SK-N-SH (cell line): Measurements from ENCODE around the gene IL18BP. TPM values are rescaled to one million over a fixed set of nuclear protein-coding genes. Genes with fewer than 3 reads are reported as not detected.

Source experiments
- CTCF ChIA-PET: fragments of 300-600, 350-600 bp; formaldehyde crosslinking; extraction: SDS; loops from one replicate; lab custom pipeline; 2021; lab: Yijun Ruan, JAX
- POLR2A ChIA-PET: fragments of 350-600 bp; sonication (Branson Sonifier 250); formaldehyde crosslinking; extraction: SDS; loops from one replicate; lab custom pipeline; 2020; ENCODE audit warnings: antibody characterized with exemption, inconsistent platforms; lab: Yijun Ruan, JAX
- DNase-seq: peaks from one replicate; pipeline ENCODE4 v3.0.0; 2012
- H2AFZ ChIP-seq: fragments of 200-600 bp; sonication (generic); 2 replicates; pipeline ENCODE4 v1.8.1; 2016; ENCODE audit warnings: antibody characterized with exemption, mild to moderate bottlenecking, low read depth
- H3F3A ChIP-seq: fragments of 200-600 bp; sonication (generic); replicated peaks from 2 replicates; pipeline ENCODE3; 2016; ENCODE audit warnings: antibody characterized with exemption, mild to moderate bottlenecking; ENCODE audit not compliant: insufficient read depth
- H3K27ac ChIP-seq, 2 experiments: fragments of 200-500 bp in 1 of 2; fragments of 200-600 bp in 1 of 2; sonication (Bioruptor generic) in 1 of 2; sonication (generic), shearing (Covaris generic) in 1 of 2; 2 replicates each; pipeline versions ENCODE4 v1.5.1 to v1.6.1; 2014 to 2016; ENCODE audit warnings: low read depth in 2 of 2, inconsistent platforms in 1 of 2, low read length in 1 of 2, mild to moderate bottlenecking in 1 of 2, mixed read lengths in 1 of 2
- H3K27me3 ChIP-seq: fragments of 200-600 bp; sonication (generic), shearing (Covaris generic); 2 replicates; pipeline ENCODE4 v1.6.1; 2016; ENCODE audit warnings: mixed run types; ENCODE audit not compliant: insufficient read depth
- H3K36me3 ChIP-seq, 2 experiments: fragments of 200-500 bp in 1 of 2; fragments of 200-600 bp in 1 of 2; sonication (Bioruptor generic) in 1 of 2; sonication (generic) in 1 of 2; replicated peaks in 1 of 2; 2 replicates each; pipeline versions ENCODE3 to v1.5.1; 2014 to 2016; ENCODE audit warnings: low read length in 1 of 2, mild to moderate bottlenecking in 1 of 2; ENCODE audit not compliant: insufficient read depth in 2 of 2, control insufficient read depth in 1 of 2
- H3K4me1 ChIP-seq, 2 experiments: fragments of 200-500 bp in 1 of 2; fragments of 200-600 bp in 1 of 2; sonication (Bioruptor generic) in 1 of 2; sonication (generic), shearing (Covaris generic) in 1 of 2; 2 replicates each; pipeline versions ENCODE4 v1.5.1 to v1.6.1; 2014 to 2016; ENCODE audit warnings: low read depth in 1 of 2, low read length in 1 of 2, mixed run types in 1 of 2; ENCODE audit not compliant: insufficient read depth in 2 of 2, control insufficient read depth in 1 of 2
- H3K4me2 ChIP-seq: fragments of 200-600 bp; sonication (generic), shearing (Covaris generic); 2 replicates; pipeline ENCODE4 v1.6.1; 2017; ENCODE audit warnings: mixed run types
- H3K4me3 ChIP-seq, 2 experiments: fragments of 200-500 bp in 1 of 2; fragments of 200-600 bp in 1 of 2; sonication (Bioruptor generic) in 1 of 2; sonication (generic), shearing (Covaris generic) in 1 of 2; 2 replicates each; pipeline versions ENCODE4 v1.5.1 to v1.8.1; 2014 to 2016; ENCODE audit warnings: low read depth in 2 of 2, inconsistent platforms in 1 of 2, low read length in 1 of 2, mild to moderate bottlenecking in 1 of 2, mixed read lengths in 1 of 2, moderate library complexity in 1 of 2
- H3K79me2 ChIP-seq: fragments of 200-600 bp; sonication (generic); 2 replicates; pipeline ENCODE4 v1.8.1; 2017; ENCODE audit warnings: mild to moderate bottlenecking; ENCODE audit not compliant: insufficient read depth
- H3K9ac ChIP-seq: fragments of 200-600 bp; sonication (generic); 2 replicates; pipeline ENCODE4 v1.6.1; 2017; ENCODE audit warnings: mixed run types
- H3K9me2 ChIP-seq: fragments of 200-600 bp; sonication (generic); 2 replicates; pipeline ENCODE4 v1.6.1; 2017; ENCODE audit warnings: mixed run types
- H3K9me3 ChIP-seq: fragments of 200-600 bp; sonication (generic); 2 replicates; pipeline ENCODE4 v1.6.1; 2017; ENCODE audit warnings: mixed run types, mild to moderate bottlenecking, moderate library complexity
- H4K20me1 ChIP-seq: fragments of 200-600 bp; sonication (generic); 2 replicates; pipeline ENCODE4 v1.6.1; 2017; ENCODE audit warnings: mild to moderate bottlenecking, mixed run types; ENCODE audit not compliant: insufficient read depth
- ELF1 ChIP-seq: IDR thresholded peaks from 2 replicates; pipeline ENCODE4 v1.4.0; 2012
- NFIC ChIP-seq: IDR thresholded peaks from 2 replicates; pipeline ENCODE4 v1.4.0; 2012; ENCODE audit warnings: borderline replicate concordance
- RCOR1 ChIP-seq: fragments of 150-350 bp; IDR thresholded peaks from 2 replicates; pipeline ENCODE4 v1.6.1; 2017; ENCODE audit warnings: antibody characterized with exemption, low read length
- RFX5 ChIP-seq: IDR thresholded peaks from 2 replicates; pipeline ENCODE4 v1.6.1; 2012; ENCODE audit warnings: mild to moderate bottlenecking, improper control_type of control experiment, low read length
- RXRA ChIP-seq: IDR thresholded peaks from 2 replicates; pipeline ENCODE4 v1.4.0; 2012; ENCODE audit warnings: low read depth, mild to moderate bottlenecking, borderline replicate concordance
- SIN3A ChIP-seq: IDR thresholded peaks from 2 replicates; pipeline ENCODE4 v1.6.1; 2012; ENCODE audit warnings: low read depth, mild to moderate bottlenecking, low read length, moderate library complexity, borderline replicate concordance
- SMC3 ChIP-seq: IDR thresholded peaks from 2 replicates; pipeline ENCODE4 v1.6.1; 2012; ENCODE audit warnings: low read depth, low read length, improper control_type of control experiment
- YY1 ChIP-seq: IDR thresholded peaks from 2 replicates; pipeline ENCODE4 v1.4.0; 2012; ENCODE audit warnings: low read depth, mild to moderate bottlenecking
- WGBS: methylation state at CpG from one replicate; pipeline ENCODE4 v1.1.6; 2017; ENCODE audit warnings: low lambda C conversion rate; 5-methylcytosine and 5-hydroxymethylcytosine counted together
- polyA plus RNA-seq, 3 experiments: library from polyadenylated mRNA; depleted of rRNA; stranded (reverse); fragments of >200 nt; gene quantifications; 2 replicates each; pipeline ENCODE4 v1.2.3, GENCODE V29; 2012
- TF ChIP-seq, protein P1 (sequence below): fragments of 150-350 bp; IDR thresholded peaks from 2 replicates; pipeline ENCODE4 v1.6.1; 2016; ENCODE audit warnings: mild to moderate bottlenecking, low read depth, low read length
- TF ChIP-seq, protein P2 (sequence below): IDR thresholded peaks from 2 replicates; pipeline ENCODE4 v1.6.1; 2012; ENCODE audit warnings: mild to moderate bottlenecking, low read depth, low read length, moderate library complexity
- TF ChIP-seq, protein P3 (sequence below): IDR thresholded peaks from 2 replicates; pipeline ENCODE4 v1.4.0; 2012; ENCODE audit warnings: low read depth, borderline replicate concordance

Gene IL18BP
- polyA plus RNA-seq, 1 of the 3 experiments (the other 2 are of a cell fraction) = 5.0 TPM

DNA sequence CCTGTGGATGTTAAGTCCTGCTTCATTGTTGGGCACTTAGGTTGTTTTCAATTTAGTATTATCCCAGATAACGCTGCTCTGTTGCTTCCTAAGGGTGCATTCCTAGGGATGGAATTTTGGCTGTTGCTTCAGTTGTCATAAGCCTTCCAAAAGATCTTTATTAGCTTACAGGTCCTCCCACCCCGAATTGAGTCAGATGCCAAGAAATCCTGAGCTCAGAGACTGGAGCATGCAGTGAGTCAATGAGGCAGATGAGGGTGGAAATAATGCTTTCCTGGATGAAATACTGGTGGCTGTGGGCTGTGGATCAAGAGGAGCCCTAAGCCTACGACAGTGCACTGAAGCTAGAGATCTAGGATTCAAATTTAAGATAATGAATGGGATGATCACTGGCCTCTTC lies 10.7 kb upstream of the IL18BP start (continued):
- TF ChIP-seq, protein P1, sequence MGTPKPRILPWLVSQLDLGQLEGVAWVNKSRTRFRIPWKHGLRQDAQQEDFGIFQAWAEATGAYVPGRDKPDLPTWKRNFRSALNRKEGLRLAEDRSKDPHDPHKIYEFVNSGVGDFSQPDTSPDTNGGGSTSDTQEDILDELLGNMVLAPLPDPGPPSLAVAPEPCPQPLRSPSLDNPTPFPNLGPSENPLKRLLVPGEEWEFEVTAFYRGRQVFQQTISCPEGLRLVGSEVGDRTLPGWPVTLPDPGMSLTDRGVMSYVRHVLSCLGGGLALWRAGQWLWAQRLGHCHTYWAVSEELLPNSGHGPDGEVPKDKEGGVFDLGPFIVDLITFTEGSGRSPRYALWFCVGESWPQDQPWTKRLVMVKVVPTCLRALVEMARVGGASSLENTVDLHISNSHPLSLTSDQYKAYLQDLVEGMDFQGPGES = no peak
- TF ChIP-seq SIN3A = no peak
- TF ChIP-seq RFX5 = no peak
- TF ChIP-seq SMC3 = no peak
- TF ChIP-seq NFIC = no peak
- TF ChIP-seq, protein P2, sequence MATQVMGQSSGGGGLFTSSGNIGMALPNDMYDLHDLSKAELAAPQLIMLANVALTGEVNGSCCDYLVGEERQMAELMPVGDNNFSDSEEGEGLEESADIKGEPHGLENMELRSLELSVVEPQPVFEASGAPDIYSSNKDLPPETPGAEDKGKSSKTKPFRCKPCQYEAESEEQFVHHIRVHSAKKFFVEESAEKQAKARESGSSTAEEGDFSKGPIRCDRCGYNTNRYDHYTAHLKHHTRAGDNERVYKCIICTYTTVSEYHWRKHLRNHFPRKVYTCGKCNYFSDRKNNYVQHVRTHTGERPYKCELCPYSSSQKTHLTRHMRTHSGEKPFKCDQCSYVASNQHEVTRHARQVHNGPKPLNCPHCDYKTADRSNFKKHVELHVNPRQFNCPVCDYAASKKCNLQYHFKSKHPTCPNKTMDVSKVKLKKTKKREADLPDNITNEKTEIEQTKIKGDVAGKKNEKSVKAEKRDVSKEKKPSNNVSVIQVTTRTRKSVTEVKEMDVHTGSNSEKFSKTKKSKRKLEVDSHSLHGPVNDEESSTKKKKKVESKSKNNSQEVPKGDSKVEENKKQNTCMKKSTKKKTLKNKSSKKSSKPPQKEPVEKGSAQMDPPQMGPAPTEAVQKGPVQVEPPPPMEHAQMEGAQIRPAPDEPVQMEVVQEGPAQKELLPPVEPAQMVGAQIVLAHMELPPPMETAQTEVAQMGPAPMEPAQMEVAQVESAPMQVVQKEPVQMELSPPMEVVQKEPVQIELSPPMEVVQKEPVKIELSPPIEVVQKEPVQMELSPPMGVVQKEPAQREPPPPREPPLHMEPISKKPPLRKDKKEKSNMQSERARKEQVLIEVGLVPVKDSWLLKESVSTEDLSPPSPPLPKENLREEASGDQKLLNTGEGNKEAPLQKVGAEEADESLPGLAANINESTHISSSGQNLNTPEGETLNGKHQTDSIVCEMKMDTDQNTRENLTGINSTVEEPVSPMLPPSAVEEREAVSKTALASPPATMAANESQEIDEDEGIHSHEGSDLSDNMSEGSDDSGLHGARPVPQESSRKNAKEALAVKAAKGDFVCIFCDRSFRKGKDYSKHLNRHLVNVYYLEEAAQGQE = no peak

DNA sequence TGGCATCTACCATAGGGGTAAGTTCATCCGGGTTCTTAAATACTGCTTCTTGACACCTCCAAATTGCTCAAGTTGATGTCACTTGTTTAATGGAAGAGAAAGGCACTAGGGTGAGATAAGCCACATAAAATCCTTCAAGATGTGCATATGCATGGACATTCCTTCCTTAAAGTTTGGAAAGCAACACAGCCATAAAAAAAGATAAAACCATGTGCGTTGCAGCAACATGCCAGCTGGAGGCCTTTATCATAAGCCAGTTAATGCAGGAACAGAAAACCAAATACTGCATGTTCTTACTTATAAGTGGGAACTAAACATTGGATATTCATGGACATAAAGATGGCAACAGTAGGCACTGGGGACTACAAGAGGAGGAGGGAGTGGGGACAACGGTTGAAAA lies 8.0 kb upstream of the IL18BP start:
- H3K4me2 ChIP-seq = no peak overlapping the region
- no peak overlapping the region for H2AFZ ChIP-seq
- no peaks in the 10 kb centered on the region for H4K20me1 ChIP-seq
- CTCF ChIA-PET = interaction anchor here (0.8 to 1.1 kb wide), 4 partner anchors 12 to 192 kb away, joined by 3 to 5 read pairs (median 4); no protein-coding TSS in a partner anchor
- H3K27me3 ChIP-seq = no peaks in the 10 kb centered on the region
- peaks cover 0 to 16% of the 10 kb centered on the region in 2 experiments; a peak in 2 of 4 replicates for H3K4me1 ChIP-seq
- POLR2A ChIA-PET = interaction anchor here (0.6 kb wide), 1 partner anchor 245 kb away, joined by 3 read pairs; no protein-coding TSS in a partner anchor
- no peaks in the 10 kb centered on the region for H3K9me2 ChIP-seq
- peaks cover 11 to 25% of the 10 kb centered on the region in 2 experiments for H3K36me3 ChIP-seq
- no peaks in the 10 kb centered on the region for H3K79me2 ChIP-seq
- TF ChIP-seq RCOR1 (no peak), RXRA (no peak), ELF1 (no peak), YY1 (no peak)
- TF ChIP-seq, protein P1 = no peak
- TF ChIP-seq, protein P3, sequence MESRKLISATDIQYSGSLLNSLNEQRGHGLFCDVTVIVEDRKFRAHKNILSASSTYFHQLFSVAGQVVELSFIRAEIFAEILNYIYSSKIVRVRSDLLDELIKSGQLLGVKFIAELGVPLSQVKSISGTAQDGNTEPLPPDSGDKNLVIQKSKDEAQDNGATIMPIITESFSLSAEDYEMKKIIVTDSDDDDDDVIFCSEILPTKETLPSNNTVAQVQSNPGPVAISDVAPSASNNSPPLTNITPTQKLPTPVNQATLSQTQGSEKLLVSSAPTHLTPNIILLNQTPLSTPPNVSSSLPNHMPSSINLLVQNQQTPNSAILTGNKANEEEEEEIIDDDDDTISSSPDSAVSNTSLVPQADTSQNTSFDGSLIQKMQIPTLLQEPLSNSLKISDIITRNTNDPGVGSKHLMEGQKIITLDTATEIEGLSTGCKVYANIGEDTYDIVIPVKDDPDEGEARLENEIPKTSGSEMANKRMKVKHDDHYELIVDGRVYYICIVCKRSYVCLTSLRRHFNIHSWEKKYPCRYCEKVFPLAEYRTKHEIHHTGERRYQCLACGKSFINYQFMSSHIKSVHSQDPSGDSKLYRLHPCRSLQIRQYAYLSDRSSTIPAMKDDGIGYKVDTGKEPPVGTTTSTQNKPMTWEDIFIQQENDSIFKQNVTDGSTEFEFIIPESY = no peak
- 67% methylated on average over 3 of the region's 3 CpGs for WGBS
- no peaks in the 10 kb centered on the region for H3K9me3 ChIP-seq
- peaks cover 6% of the 10 kb centered on the region for H3F3A ChIP-seq
- no peak overlapping the region for H3K4me3 ChIP-seq
- H3K9ac ChIP-seq = no peak overlapping the region
- H3K27ac ChIP-seq = no peak overlapping the region
- DNase-seq = no peak
